ENCODE measurements around the gene SLC6A16.

DNA sequence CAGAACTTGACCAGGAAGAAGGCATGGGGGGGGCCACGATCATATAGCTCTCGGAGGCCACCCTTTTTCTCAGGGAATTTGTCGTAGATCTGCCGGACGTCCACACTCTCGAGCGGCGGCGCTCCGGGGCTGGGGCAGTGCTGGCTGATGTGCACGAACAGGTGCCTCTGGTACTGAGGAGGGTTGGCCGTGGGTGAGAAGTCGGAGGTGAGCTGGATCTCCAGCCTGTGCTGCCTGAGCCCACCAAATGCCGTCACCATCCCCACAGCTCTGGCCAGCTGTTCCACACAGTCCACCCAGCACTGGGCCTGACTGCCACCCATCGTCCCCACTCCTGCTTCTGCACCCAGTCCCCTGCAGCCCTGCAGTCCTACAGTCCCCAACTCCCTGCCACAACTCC lies 22.2 kb upstream of the SLC6A16 start:
- no peak for TF ChIP-seq POLR2A (IDR thresholded peaks at IDR 0.05; ENCODE audit: low read depth, low read length)
- no peak for TF ChIP-seq PAX5 (IDR thresholded peaks at IDR 0.05; ENCODE audit: insufficient read depth, low read length, severe bottlenecking)
- TF ChIP-seq POLR2AphosphoS5 (IDR thresholded peaks at IDR 0.05; ENCODE audit: low read depth, low read length): no peak
- no peak for TF ChIP-seq SPI1 (IDR thresholded peaks at IDR 0.05; ENCODE audit: low read depth, low read length)
